ENCODE measurements around the gene TOP1. TPM values are rescaled to one million over a fixed set of nuclear protein-coding genes. Genes with fewer than 3 reads are reported as not detected.

TOP1 gene
- total RNA-seq, 1 donor from 2014 or later: 58.9 TPM

- Histone ChIP-seq H3K9ac (no peak overlapping the region), H3K9me3 (ENCODE audit: low read depth) (no peaks in the 10 kb centered on the region), H3K36me3 (no peaks in the 10 kb centered on the region), H3K4me3 (no peak overlapping the region), H3K27ac (no peak overlapping the region), H3F3A (ENCODE audit: low read depth) (peaks cover 8% of the 10 kb centered on the region), H3K79me2 (ENCODE audit: low read depth) (peaks cover 100% of the 10 kb centered on the region), H2AFZ (replicated peaks) (no peak overlapping the region), H4K20me1 (ENCODE audit: low read depth) (peaks cover 95% of the 10 kb centered on the region), H3K27me3 (no peaks in the 10 kb centered on the region), H3K4me2 (no peak overlapping the region), H3K4me1 (peaks cover 26% of the 10 kb centered on the region)
- Mint-ChIP-seq H3K4me1 (peaks cover 9% of the 10 kb centered on the region), H3K9me3 (peaks cover 8% of the 10 kb centered on the region), H3K27ac (no peak overlapping the region), H3K36me3 (peaks cover 20% of the 10 kb centered on the region), H3K27me3 (ENCODE audit: insufficient read depth, low read depth) (no peaks in the 10 kb centered on the region), H3K4me3 (no peak overlapping the region)
- DNase-seq (ENCODE audit: low spot score): no peak
- TF ChIP-seq CTCF (IDR thresholded peaks at IDR 0.05): no peak
- TF ChIP-seq EZH2 (IDR thresholded peaks at IDR 0.05): no peak
- no peak for TF ChIP-seq EZH2phosphoT487 (IDR thresholded peaks at IDR 0.05)
Observed at GRCh38 chr20:41054847-41055230, 26.2 kb downstream of the TOP1 start.

DNA sequence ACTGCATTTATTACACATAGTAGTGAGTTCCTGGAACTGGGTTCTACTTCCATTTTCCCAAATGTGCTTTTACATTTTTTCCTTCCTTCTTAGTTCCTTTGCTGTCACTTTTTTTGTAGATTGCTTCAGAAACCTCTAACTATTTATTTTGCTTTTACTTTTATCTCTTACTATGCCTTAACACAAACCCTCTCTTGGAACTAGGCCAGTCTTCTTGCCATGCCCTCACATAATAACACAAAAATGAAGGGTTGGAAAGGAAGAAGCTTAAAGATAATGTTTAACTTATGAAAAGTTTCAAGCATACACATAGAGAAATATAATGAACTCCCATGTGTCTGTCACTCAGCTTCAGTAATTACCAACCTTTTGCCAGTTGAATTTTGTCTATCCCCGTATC lies 27.1 kb downstream of the TOP1 start:
- no peak overlapping the region for H3K27ac ChIP-seq
- no peak for DNase-seq (ENCODE audit: low spot score)
- H3F3A ChIP-seq (ENCODE audit: low read depth): peaks cover under 1% of the 10 kb centered on the region
- Mint-ChIP-seq H3K27me3 (ENCODE audit: insufficient read depth, low read depth) (no peaks in the 10 kb centered on the region), H3K4me3 (no peak overlapping the region), H3K36me3 (peaks cover 22% of the 10 kb centered on the region), H3K4me1 (peaks cover 9% of the 10 kb centered on the region), H3K9me3 (peaks cover 8% of the 10 kb centered on the region), H3K27ac (no peak overlapping the region)
- peaks cover 95% of the 10 kb centered on the region for H4K20me1 ChIP-seq (ENCODE audit: low read depth)
- H3K9ac ChIP-seq: no peak overlapping the region
- peaks cover 18% of the 10 kb centered on the region for H3K4me1 ChIP-seq
- no peak overlapping the region for H3K4me2 ChIP-seq
- peaks cover 100% of the 10 kb centered on the region for H3K79me2 ChIP-seq (ENCODE audit: low read depth)
- H3K27me3 ChIP-seq: no peaks in the 10 kb centered on the region
- no peak overlapping the region for H2AFZ ChIP-seq (replicated peaks)
- no peak overlapping the region for H3K4me3 ChIP-seq
- TF ChIP-seq CTCF (IDR thresholded peaks at IDR 0.05) (no peak), EZH2 (IDR thresholded peaks at IDR 0.05) (no peak), EZH2phosphoT487 (IDR thresholded peaks at IDR 0.05) (no peak)
- H3K9me3 ChIP-seq (ENCODE audit: low read depth): no peaks in the 10 kb centered on the region
- H3K36me3 ChIP-seq: no peaks in the 10 kb centered on the region

- peaks cover 100% of the 10 kb centered on the region for H3K79me2 ChIP-seq (ENCODE audit: low read depth)
- H2AFZ ChIP-seq (replicated peaks): no peak overlapping the region
- H4K20me1 ChIP-seq (ENCODE audit: low read depth): peaks cover 81% of the 10 kb centered on the region
- no peak overlapping the region for H3K9ac ChIP-seq
- H3K27me3 Mint-ChIP-seq (ENCODE audit: insufficient read depth, low read depth): no peaks in the 10 kb centered on the region
- no peaks in the 10 kb centered on the region for H3F3A ChIP-seq (ENCODE audit: low read depth)
- peaks cover 17% of the 10 kb centered on the region for H3K36me3 ChIP-seq
- H3K27ac Mint-ChIP-seq: no peak overlapping the region
- no peak for DNase-seq (ENCODE audit: low spot score)
- H3K4me1 Mint-ChIP-seq: peaks cover 2% of the 10 kb centered on the region
- H3K4me2 ChIP-seq: no peak overlapping the region
- H3K4me3 Mint-ChIP-seq: no peak overlapping the region
- H3K4me1 ChIP-seq: peaks cover 3% of the 10 kb centered on the region
- H3K9me3 Mint-ChIP-seq: peaks cover 7% of the 10 kb centered on the region
- H3K27ac ChIP-seq: no peak overlapping the region
- no peaks in the 10 kb centered on the region for H3K27me3 ChIP-seq
- H3K36me3 Mint-ChIP-seq: peaks cover 37% of the 10 kb centered on the region
- no peak overlapping the region for H3K4me3 ChIP-seq
- H3K9me3 ChIP-seq (ENCODE audit: low read depth): no peaks in the 10 kb centered on the region
- no peak for TF ChIP-seq CTCF (IDR thresholded peaks at IDR 0.05)
- no peak for TF ChIP-seq EZH2phosphoT487 (IDR thresholded peaks at IDR 0.05)
- no peak for TF ChIP-seq EZH2 (IDR thresholded peaks at IDR 0.05)
Observed at GRCh38 chr20:41057999-41058673, 29.5 kb downstream of the TOP1 start.

Data from neural progenitor cell (in vitro differentiated cells).